Natural killer cell (primary cell): Measurements from ENCODE around the gene LRP3. TPM values are rescaled to one million over a fixed set of nuclear protein-coding genes. Genes with fewer than 3 reads are reported as not detected.

Experiments
- ATAC-seq, 3 donors: fragments of 150-1000 bp in 2 of 3; fragments of 200-7000 bp in 1 of 3; cut with Tn5 transposase; 1 replicate in 1 of 3; 2 replicates in 2 of 3; pipeline ENCODE4 v1.10.0; 2021; ENCODE audit warnings: mild to moderate bottlenecking in 2 of 3, moderate library complexity in 2 of 3
- DNase-seq, 2 donors: peaks; one replicate each; pipeline versions ENCODE4 v3.0.0 to v3.0.0-alpha.2; 2013 to 2021; ENCODE audit warnings: mixed read lengths in 1 of 2
- H3K27ac ChIP-seq: one replicate; pipeline ENCODE4 v1.5.1; 2013; ENCODE audit warnings: mild to moderate bottlenecking, low read length
- H3K27me3 ChIP-seq: one replicate; pipeline ENCODE4 v1.6.1; 2013; ENCODE audit warnings: low read length; ENCODE audit not compliant: control insufficient read depth, insufficient read depth
- H3K36me3 ChIP-seq: one replicate; pipeline ENCODE4 v1.6.1; 2013; ENCODE audit warnings: low read length; ENCODE audit not compliant: control insufficient read depth, insufficient read depth
- H3K4me1 ChIP-seq: one replicate; pipeline ENCODE4 v1.6.1; 2013; ENCODE audit warnings: low read length; ENCODE audit not compliant: control insufficient read depth, insufficient read depth
- H3K4me3 ChIP-seq: one replicate; pipeline ENCODE4 v1.5.1; 2013; ENCODE audit warnings: low read length
- H3K9me3 ChIP-seq: one replicate; pipeline ENCODE4 v1.6.1; 2013; ENCODE audit warnings: low read length; ENCODE audit not compliant: control insufficient read depth, insufficient read depth
- H3K27ac Mint-ChIP-seq, 2 donors: one replicate each; pipeline ENCODE4 v1.8.0; 2022; ENCODE audit warnings: mild to moderate bottlenecking in 2 of 2, mixed read lengths in 2 of 2, moderate library complexity in 1 of 2
- H3K27me3 Mint-ChIP-seq, 2 donors: one replicate each; pipeline ENCODE4 v1.8.0; 2022; ENCODE audit warnings: low read depth in 2 of 2, mixed read lengths in 2 of 2
- H3K36me3 Mint-ChIP-seq: one replicate; pipeline ENCODE4 v1.8.0; 2022; ENCODE audit warnings: mixed read lengths
- H3K4me1 Mint-ChIP-seq, 2 donors: one replicate each; pipeline ENCODE4 v1.8.0; 2022; ENCODE audit warnings: mixed read lengths in 2 of 2
- H3K4me3 Mint-ChIP-seq: one replicate; pipeline ENCODE4 v1.8.0; 2022; ENCODE audit warnings: mild to moderate bottlenecking, moderate library complexity, mixed read lengths
- H3K9me3 Mint-ChIP-seq, 2 donors: one replicate each; pipeline ENCODE4 v1.8.0; 2022; ENCODE audit warnings: mixed read lengths in 2 of 2
- CTCF ChIP-seq: fragments of 200-600 bp; IDR thresholded peaks from one replicate; pipeline ENCODE4 v1.8.0; 2022; ENCODE audit warnings: antibody characterized with exemption
- WGBS: methylation state at CpG from one replicate; pipeline ENCODE4 v1.1.7; 2013; ENCODE audit warnings: missing lambda C conversion rate; ENCODE audit not compliant: insufficient coverage; 5-methylcytosine and 5-hydroxymethylcytosine counted together
- intact Hi-C: fragments of 100-400 bp; cut with micrococcal nuclease; formaldehyde crosslinking; loops from one replicate; pipeline ENCODE4 v1.14.2; 2022
- total RNA-seq, 4 donors: library from RNA; stranded (reverse); fragments of 120-200 nt in 1 of 4; gene quantifications; one replicate each; pipeline versions ENCODE4 v1.2.3 to v1.2.4, GENCODE V29; 2013 to 2022

The LRP3 gene
- total RNA-seq, 3 donors from 2014 or later (not counting 1 experiment from before 2014, with no cell fraction given): 0.33 to 0.38 TPM; not detected in 1

- Mint-ChIP-seq H3K9me3 (no peaks in the 10 kb centered on the region), H3K4me3 (peak overlapping the region; percentile 64), H3K4me1 (peaks cover 0 to 37% of the 10 kb centered on the region in 2 donors), H3K36me3 (no peaks in the 10 kb centered on the region), H3K27ac (peak overlapping the region; percentile 75 to 80), H3K27me3 (peaks cover 0 to 3% of the 10 kb centered on the region in 2 donors)
- no peak for ATAC-seq
- Histone ChIP-seq H3K27ac (peak overlapping the region; percentile 60), H3K4me3 (no peak overlapping the region), H3K27me3 (no peaks in the 10 kb centered on the region), H3K36me3 (no peaks in the 10 kb centered on the region), H3K4me1 (peaks cover 48% of the 10 kb centered on the region), H3K9me3 (no peaks in the 10 kb centered on the region)
- no peak for TF ChIP-seq CTCF
- intact Hi-C loops: loop anchor here (5.0 kb wide), 1 partner anchor 533 kb away; no protein-coding TSS in a partner anchor
- peak in 1 of 2 donors; percentile 44 for DNase-seq
- WGBS: 87% methylated on average over 10 of the region's 10 CpGs
Measured at GRCh38 chr19:33239223-33239975, 45.3 kb downstream of the LRP3 start.

DNA sequence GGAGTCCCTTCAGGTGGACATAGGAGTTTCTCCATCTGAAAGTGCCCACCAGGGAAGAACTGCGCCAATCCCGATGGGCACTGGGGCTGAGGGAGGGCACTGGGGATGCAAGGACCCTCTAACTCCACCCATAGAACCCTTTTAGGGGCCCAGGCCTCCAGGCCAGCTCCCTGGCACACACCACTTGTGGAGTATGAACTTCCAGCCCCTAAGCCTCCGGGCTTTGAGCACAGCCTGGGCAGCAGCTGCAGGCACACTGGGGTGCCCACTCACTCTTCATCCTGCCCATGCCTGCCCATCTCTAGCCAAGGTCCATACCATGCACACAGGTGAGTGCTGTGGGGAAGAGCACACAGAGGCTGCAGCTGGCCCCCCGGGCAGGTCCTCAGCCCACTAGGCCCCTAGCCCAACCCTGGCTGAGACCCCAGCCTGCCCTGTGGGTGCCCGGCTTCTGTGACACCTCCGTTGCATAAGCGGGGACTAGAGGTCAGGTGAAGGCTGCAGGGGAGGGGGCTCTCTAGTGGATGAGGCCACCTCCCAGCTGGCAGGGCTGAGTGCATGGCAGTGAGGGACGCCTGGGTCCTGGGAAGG lies 46.1 kb downstream of the LRP3 start:
- H3K4me3 Mint-ChIP-seq: no peak overlapping the region
- H3K4me1 Mint-ChIP-seq: peaks cover 0 to 34% of the 10 kb centered on the region in 2 donors
- H3K36me3 Mint-ChIP-seq: no peaks in the 10 kb centered on the region
- peaks cover 45% of the 10 kb centered on the region for H3K4me1 ChIP-seq
- intact Hi-C loops: no loop called here
- H3K4me3 ChIP-seq: no peak overlapping the region
- ATAC-seq: no peak
- no peak for TF ChIP-seq CTCF
- no peaks in the 10 kb centered on the region for H3K9me3 Mint-ChIP-seq
- peaks cover 0 to under 1% of the 10 kb centered on the region in 2 donors for H3K27me3 Mint-ChIP-seq
- H3K27me3 ChIP-seq: no peaks in the 10 kb centered on the region
- peaks cover 2% of the 10 kb centered on the region for H3K9me3 ChIP-seq
- peak overlapping the region; percentile 73 for H3K27ac ChIP-seq
- H3K27ac Mint-ChIP-seq: peak overlapping the region; percentile 80 to 82
- DNase-seq: no peak
- 89% methylated on average over 8 of the region's 8 CpGs for WGBS
- H3K36me3 ChIP-seq: no peaks in the 10 kb centered on the region

- Mint-ChIP-seq H3K27ac (peak overlapping the region; percentile 70 to 82), H3K27me3 (no peaks in the 10 kb centered on the region), H3K9me3 (no peaks in the 10 kb centered on the region), H3K4me1 (peaks cover 0 to 31% of the 10 kb centered on the region in 2 donors), H3K4me3 (peak overlapping the region; percentile 6), H3K36me3 (no peaks in the 10 kb centered on the region)
- Histone ChIP-seq H3K36me3 (no peaks in the 10 kb centered on the region), H3K4me3 (no peak overlapping the region), H3K9me3 (peaks cover 10% of the 10 kb centered on the region), H3K4me1 (peaks cover 40% of the 10 kb centered on the region), H3K27ac (peak overlapping the region; percentile 73), H3K27me3 (no peaks in the 10 kb centered on the region)
- DNase-seq (peak in 1 of 2 donors; percentile 58), ATAC-seq (peak; percentile 31 to 71 (median 66))
- 70% methylated on average over 11 of the region's 11 CpGs for WGBS
- intact Hi-C loops: no loop called here
- no peak for TF ChIP-seq CTCF
Measured at GRCh38 chr19:33241091-33241529, 47.0 kb downstream of the LRP3 start.
